GM06990 (cell line): ENCODE measurements around the gene JPH2.

ENCODE experiments used
- DNase-seq: peaks from one replicate; pipeline ENCODE4 v3.0.0-alpha.2; 2011; ENCODE audit not compliant: insufficient read length; ENCODE audit errors: extremely low read depth
- H3K27me3 ChIP-seq: replicated peaks from 2 replicates; pipeline ENCODE4 v1.6.0; 2011; ENCODE audit warnings: low read length; ENCODE audit not compliant: control insufficient read depth, insufficient read depth
- H3K36me3 ChIP-seq: 2 replicates; pipeline ENCODE4 v1.5.1; 2011; ENCODE audit warnings: low read length; ENCODE audit not compliant: control insufficient read depth, insufficient read depth
- H3K4me3 ChIP-seq: replicated peaks from 2 replicates; pipeline ENCODE4 v1.5.1; 2011; ENCODE audit warnings: low read depth, mild to moderate bottlenecking, control low read depth, low read length
- CTCF ChIP-seq: IDR thresholded peaks from 2 replicates; pipeline ENCODE4 v1.5.1; 2011; ENCODE audit warnings: low read length, control low read depth, mild to moderate bottlenecking, inconsistent platforms; ENCODE audit not compliant: insufficient read depth, poor library complexity, severe bottlenecking

Gene JPH2

GRCh38 chr20:44117296-44118184 lies 69.4 kb downstream of the JPH2 start:
- Histone ChIP-seq H3K27me3 (peaks cover under 1% of the 10 kb centered on the region; the same call in 1 of the 2 replicates), H3K36me3 (no peaks in the 10 kb centered on the region), H3K4me3 (no peak overlapping the region)
- DNase-seq: no peak
- TF ChIP-seq CTCF: no peak

GRCh38 chr20:44115762-44116644 lies 71.0 kb downstream of the JPH2 start:
- no peaks in the 10 kb centered on the region for H3K36me3 ChIP-seq
- H3K4me3 ChIP-seq: no peak overlapping the region
- TF ChIP-seq CTCF: no peak
- no peak for DNase-seq
- H3K27me3 ChIP-seq: no peaks in the 10 kb centered on the region; the same call in 1 of the 2 replicates

GRCh38 chr20:44115181-44115580 lies 71.8 kb downstream of the JPH2 start:
- no peaks in the 10 kb centered on the region for H3K36me3 ChIP-seq
- DNase-seq: no peak
- H3K27me3 ChIP-seq: no peaks in the 10 kb centered on the region; the same call in 1 of the 2 replicates
- no peak for TF ChIP-seq CTCF
- no peak overlapping the region for H3K4me3 ChIP-seq

GRCh38 chr20:44113618-44114376 lies 73.2 kb downstream of the JPH2 start:
- H3K36me3 ChIP-seq: no peaks in the 10 kb centered on the region
- H3K27me3 ChIP-seq: no peaks in the 10 kb centered on the region; the same call in 1 of the 2 replicates
- no peak for DNase-seq
- TF ChIP-seq CTCF: no peak
- no peak overlapping the region for H3K4me3 ChIP-seq

GRCh38 chr20:44112889-44113617 lies 73.9 kb downstream of the JPH2 start:
- no peak for TF ChIP-seq CTCF
- H3K27me3 ChIP-seq: no peaks in the 10 kb centered on the region; the same call in 1 of the 2 replicates
- DNase-seq: no peak

More at GRCh38 chr20:44112889-44113617, 73.9 kb downstream of the JPH2 start:
- no peak overlapping the region for H3K4me3 ChIP-seq
- no peaks in the 10 kb centered on the region for H3K36me3 ChIP-seq
